A549 treated with AZD9567 at 1 μM for 4 hours (cell line): ENCODE measurements around the gene PSMC1. TPM values are rescaled to one million over a fixed set of nuclear protein-coding genes. Genes with fewer than 3 reads are reported as not detected.

Experiments used
- total RNA-seq: library from RNA; stranded (reverse); fragments of 200-300 nt; extraction: Qiagen RNA extraction; gene quantifications from 5 replicates; pipeline ENCODE4 v1.2.3, GENCODE V29; 2022; ENCODE audit not compliant: insufficient read depth

PSMC1 gene
- total RNA-seq, result 213 to 278 TPM (median 217 TPM) in 5 replicates

DNA sequence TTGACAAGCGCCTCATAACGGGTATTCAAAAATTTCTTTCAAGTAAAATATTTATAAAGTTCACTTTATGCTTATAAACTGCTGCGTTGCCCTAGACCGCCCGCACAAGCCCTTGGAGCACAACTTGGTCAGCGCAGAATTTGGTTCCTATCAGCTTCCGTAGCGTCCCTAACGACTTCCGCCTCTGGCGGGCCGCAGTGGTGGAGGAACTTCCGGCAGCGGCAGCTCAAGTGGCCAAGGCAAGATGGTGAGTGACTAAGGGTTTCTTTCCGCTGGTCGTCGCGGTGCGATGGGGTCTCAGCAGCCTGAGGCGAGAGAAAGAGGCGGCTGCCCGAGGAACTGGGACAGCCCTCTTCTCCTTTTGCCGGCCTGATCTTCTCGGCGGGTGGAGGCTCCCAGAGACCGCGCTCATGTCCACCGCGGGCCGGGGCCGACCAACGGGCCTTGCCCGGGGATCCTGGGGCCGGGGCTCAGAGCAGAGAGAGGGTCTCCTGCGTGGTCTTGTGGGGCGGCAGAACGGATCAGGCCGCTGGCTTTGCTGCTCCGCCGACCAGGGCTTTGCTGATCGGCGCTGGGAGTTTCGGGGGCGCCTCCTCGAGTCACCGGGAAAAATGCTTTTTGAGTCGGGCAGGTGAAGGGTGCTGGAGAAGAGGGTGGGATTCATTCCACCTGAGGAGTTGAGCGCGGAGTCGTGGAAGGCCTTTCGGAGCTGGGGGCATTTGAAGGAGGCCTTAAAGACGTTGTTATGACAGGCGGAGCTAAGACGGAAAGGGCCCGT lies at the start of gene PSMC1:
TSS of gene PSMC1 (plus strand) at position 200 of the 778 bp plus-strand sequence. CDS start at position 245, 45 bp downstream.

Other genes with a start within 250 kb of the PSMC1 start
- 0.13 to 0.20 TPM (median 0.16 TPM) in 4 of 5 replicates, not detected in the other for gene KCNK13, start 194.6 kb upstream of the PSMC1 start, total RNA-seq
- gene NRDE2, start 75.4 kb downstream of the PSMC1 start, total RNA-seq, result 6.8 to 8.6 TPM (median 7.1 TPM) in 5 replicates
- 330 to 432 TPM (median 368 TPM) in 5 replicates for gene CALM1, start 140.5 kb downstream of the PSMC1 start, total RNA-seq